HEK293 (cell line): Measurements from ENCODE around the gene LRRC8C.

Source experiments
- CTCF ChIP-seq: fragments of 450-650 bp; formaldehyde crosslinking; IDR thresholded peaks from 2 replicates; pipeline ENCODE4 v1.5.1; 2016; ENCODE audit warnings: missing biosample characterization, missing genetic modification characterization
- GLI4 ChIP-seq: fragments of 450-650 bp; formaldehyde crosslinking; IDR thresholded peaks from 2 replicates; pipeline ENCODE4 v1.5.1; 2016; ENCODE audit warnings: missing biosample characterization, missing genetic modification characterization
- KLF9 ChIP-seq: fragments of 450-650 bp; formaldehyde crosslinking; IDR thresholded peaks from 2 replicates; pipeline ENCODE4 v1.5.1; 2016; ENCODE audit warnings: missing biosample characterization, missing genetic modification characterization, low read depth
- REST ChIP-seq: fragments of 450-650 bp; formaldehyde crosslinking; IDR thresholded peaks from 2 replicates; pipeline ENCODE4 v1.5.1; 2016; ENCODE audit warnings: missing biosample characterization, missing genetic modification characterization
- SP2 ChIP-seq: fragments of 450-650 bp; formaldehyde crosslinking; IDR thresholded peaks from 2 replicates; pipeline ENCODE4 v1.5.1; 2016; ENCODE audit warnings: missing biosample characterization, missing genetic modification characterization
- ZFP3 ChIP-seq: fragments of 450-650 bp; formaldehyde crosslinking; IDR thresholded peaks from 2 replicates; pipeline ENCODE4 v1.5.1; 2016; ENCODE audit warnings: low read depth, missing biosample characterization, missing genetic modification characterization
- ZNF112 ChIP-seq: fragments of 450-650 bp; formaldehyde crosslinking; IDR thresholded peaks from 2 replicates; pipeline ENCODE4 v1.5.0; 2017; ENCODE audit warnings: missing biosample characterization, missing genetic modification characterization
- ZNF175 ChIP-seq: fragments of 450-650 bp; formaldehyde crosslinking; IDR thresholded peaks from 2 replicates; pipeline ENCODE4 v1.5.1; 2016; ENCODE audit warnings: missing biosample characterization, missing genetic modification characterization
- ZNF324 ChIP-seq: fragments of 450-650 bp; formaldehyde crosslinking; IDR thresholded peaks from 2 replicates; pipeline ENCODE4 v1.5.1; 2016; ENCODE audit warnings: missing biosample characterization, missing genetic modification characterization
- ZNF555 ChIP-seq: fragments of 450-650 bp; formaldehyde crosslinking; conservative IDR thresholded peaks from 2 replicates; pipeline ENCODE4 v1.5.1; 2017; ENCODE audit warnings: missing biosample characterization, mild to moderate bottlenecking, missing genetic modification characterization, inconsistent platforms
- TF ChIP-seq, protein P1 (sequence below): fragments of 450-650 bp; formaldehyde crosslinking; IDR thresholded peaks from 2 replicates; pipeline ENCODE4 v1.5.1; 2017; ENCODE audit warnings: missing biosample characterization, missing genetic modification characterization
- TF ChIP-seq, protein P2 (sequence below): sonication (generic); formaldehyde crosslinking; IDR thresholded peaks from 2 replicates; pipeline ENCODE4 v1.8.1; 2022; ENCODE audit warnings: mild to moderate bottlenecking, moderate library complexity, missing genetic modification reagents

DNA sequence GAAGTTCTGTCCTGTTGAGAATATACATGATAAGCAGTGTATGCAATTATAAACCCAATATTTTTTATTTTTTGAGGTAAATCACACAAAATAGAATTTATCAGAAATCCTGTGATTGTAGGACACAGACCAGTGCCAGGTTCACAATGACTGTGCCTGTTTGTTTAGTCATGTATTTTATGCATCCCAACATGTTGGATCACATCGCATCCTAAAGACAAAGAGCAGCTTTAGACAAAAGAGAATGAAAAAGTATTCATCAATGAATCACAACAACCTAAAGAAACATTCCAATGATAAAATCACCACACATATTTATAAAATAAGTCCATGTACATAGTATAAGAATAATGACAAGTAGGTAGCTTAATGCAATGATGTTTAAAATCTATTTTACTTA, 134.7 kb downstream of the LRRC8C start:
- TF ChIP-seq CTCF (tag by site-specific recombination) (no peak), GLI4 (tag by site-specific recombination) (no peak), ZFP3 (tag by site-specific recombination) (no peak), REST (tag by site-specific recombination) (no peak), ZNF555 (tag by site-specific recombination) (no peak), SP2 (tag by site-specific recombination) (no peak), KLF9 (tag by site-specific recombination) (no peak), ZNF324 (no peak), ZNF112 (tag by site-specific recombination) (no peak), ZNF175 (tag by site-specific recombination) (no peak)
- TF ChIP-seq, protein P1, sequence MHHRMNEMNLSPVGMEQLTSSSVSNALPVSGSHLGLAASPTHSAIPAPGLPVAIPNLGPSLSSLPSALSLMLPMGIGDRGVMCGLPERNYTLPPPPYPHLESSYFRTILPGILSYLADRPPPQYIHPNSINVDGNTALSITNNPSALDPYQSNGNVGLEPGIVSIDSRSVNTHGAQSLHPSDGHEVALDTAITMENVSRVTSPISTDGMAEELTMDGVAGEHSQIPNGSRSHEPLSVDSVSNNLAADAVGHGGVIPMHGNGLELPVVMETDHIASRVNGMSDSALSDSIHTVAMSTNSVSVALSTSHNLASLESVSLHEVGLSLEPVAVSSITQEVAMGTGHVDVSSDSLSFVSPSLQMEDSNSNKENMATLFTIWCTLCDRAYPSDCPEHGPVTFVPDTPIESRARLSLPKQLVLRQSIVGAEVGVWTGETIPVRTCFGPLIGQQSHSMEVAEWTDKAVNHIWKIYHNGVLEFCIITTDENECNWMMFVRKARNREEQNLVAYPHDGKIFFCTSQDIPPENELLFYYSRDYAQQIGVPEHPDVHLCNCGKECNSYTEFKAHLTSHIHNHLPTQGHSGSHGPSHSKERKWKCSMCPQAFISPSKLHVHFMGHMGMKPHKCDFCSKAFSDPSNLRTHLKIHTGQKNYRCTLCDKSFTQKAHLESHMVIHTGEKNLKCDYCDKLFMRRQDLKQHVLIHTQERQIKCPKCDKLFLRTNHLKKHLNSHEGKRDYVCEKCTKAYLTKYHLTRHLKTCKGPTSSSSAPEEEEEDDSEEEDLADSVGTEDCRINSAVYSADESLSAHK (tag by site-specific recombination), result no peak
- TF ChIP-seq, protein P2, sequence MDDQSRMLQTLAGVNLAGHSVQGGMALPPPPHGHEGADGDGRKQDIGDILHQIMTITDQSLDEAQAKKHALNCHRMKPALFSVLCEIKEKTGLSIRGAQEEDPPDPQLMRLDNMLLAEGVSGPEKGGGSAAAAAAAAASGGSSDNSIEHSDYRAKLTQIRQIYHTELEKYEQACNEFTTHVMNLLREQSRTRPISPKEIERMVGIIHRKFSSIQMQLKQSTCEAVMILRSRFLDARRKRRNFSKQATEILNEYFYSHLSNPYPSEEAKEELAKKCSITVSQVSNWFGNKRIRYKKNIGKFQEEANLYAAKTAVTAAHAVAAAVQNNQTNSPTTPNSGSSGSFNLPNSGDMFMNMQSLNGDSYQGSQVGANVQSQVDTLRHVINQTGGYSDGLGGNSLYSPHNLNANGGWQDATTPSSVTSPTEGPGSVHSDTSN (CRISPR knock-in tag), result no peak
